KMS-11 (cell line): Measurements from ENCODE around the gene CHST11.
A peak's percentile ranks its signal among the peaks of the same experiment; 100 is the strongest.

Experiments used
- H2AFZ ChIP-seq: fragments of 200-600 bp; sonication (generic); 2 replicates; pipeline ENCODE4 v1.6.1; 2016; ENCODE audit warnings: antibody characterized with exemption, mixed run types, low read depth
- H3K27ac ChIP-seq: fragments of 200-600 bp; sonication (generic); 2 replicates; pipeline ENCODE4 v1.6.1; 2016; ENCODE audit warnings: mild to moderate bottlenecking, mixed run types
- H3K27me3 ChIP-seq: fragments of 200-600 bp; sonication (generic); 2 replicates; pipeline ENCODE4 v1.6.1; 2017; ENCODE audit warnings: mild to moderate bottlenecking, low read depth, mixed run types, moderate library complexity; ENCODE audit not compliant: insufficient read depth
- H3K36me3 ChIP-seq: fragments of 200-600 bp; sonication (generic); 2 replicates; pipeline ENCODE4 v1.6.1; 2017; ENCODE audit warnings: mild to moderate bottlenecking, mixed run types; ENCODE audit not compliant: insufficient read depth
- H3K4me1 ChIP-seq: fragments of 200-600 bp; sonication (generic); 2 replicates; pipeline ENCODE4 v1.6.1; 2016; ENCODE audit warnings: mild to moderate bottlenecking, low read depth, mixed run types; ENCODE audit not compliant: poor library complexity, severe bottlenecking
- H3K4me2 ChIP-seq: fragments of 200-600 bp; sonication (generic); 2 replicates; pipeline ENCODE4 v1.7.0; 2016; ENCODE audit warnings: mild to moderate bottlenecking, mixed run types
- H3K4me3 ChIP-seq: fragments of 200-600 bp; sonication (generic); IDR thresholded peaks from 2 replicates; pipeline ENCODE4 v1.6.1; 2017; ENCODE audit warnings: low read depth, low read length, mixed read lengths; ENCODE audit not compliant: insufficient read depth
- H3K79me2 ChIP-seq: fragments of 200-600 bp; sonication (generic); 2 replicates; pipeline ENCODE4 v1.6.1; 2016; ENCODE audit warnings: low read depth, mixed run types; ENCODE audit not compliant: insufficient read depth
- H3K9ac ChIP-seq: fragments of 200-600 bp; sonication (generic); 2 replicates; pipeline ENCODE4 v1.6.1; 2016; ENCODE audit warnings: mild to moderate bottlenecking, mixed run types
- H4K20me1 ChIP-seq: fragments of 200-600 bp; sonication (generic); 2 replicates; pipeline ENCODE4 v1.6.1; 2016; ENCODE audit warnings: mild to moderate bottlenecking, mixed run types; ENCODE audit not compliant: insufficient read depth
- TF ChIP-seq, protein P1 (sequence below): fragments of 200-600 bp; sonication (generic); conservative IDR thresholded peaks from 2 replicates; pipeline ENCODE4 v1.6.1; 2017; ENCODE audit warnings: low read depth, mild to moderate bottlenecking, antibody characterized with exemption, low read length, moderate library complexity, mixed read lengths

The CHST11 gene

DNA sequence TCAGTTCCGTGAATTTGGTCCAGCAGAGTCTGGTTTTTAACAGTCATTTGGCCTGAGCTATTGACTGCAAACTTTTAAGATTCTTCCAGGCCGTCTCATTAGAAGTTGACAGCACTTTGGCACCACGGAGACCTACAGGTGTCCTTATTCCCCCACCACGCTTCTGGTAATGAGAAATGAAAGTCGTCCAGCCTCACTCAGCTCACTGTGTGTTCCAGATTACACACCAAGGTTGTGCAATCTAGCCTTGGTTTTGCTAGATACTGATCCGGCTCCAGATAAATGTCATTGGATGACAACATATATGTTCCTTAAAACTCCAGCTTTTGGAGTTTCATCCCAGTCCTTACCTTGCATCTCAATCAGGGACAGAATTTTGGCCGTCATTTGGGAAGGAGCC lies 210.4 kb downstream of the CHST11 start:
- TF ChIP-seq, protein P1, sequence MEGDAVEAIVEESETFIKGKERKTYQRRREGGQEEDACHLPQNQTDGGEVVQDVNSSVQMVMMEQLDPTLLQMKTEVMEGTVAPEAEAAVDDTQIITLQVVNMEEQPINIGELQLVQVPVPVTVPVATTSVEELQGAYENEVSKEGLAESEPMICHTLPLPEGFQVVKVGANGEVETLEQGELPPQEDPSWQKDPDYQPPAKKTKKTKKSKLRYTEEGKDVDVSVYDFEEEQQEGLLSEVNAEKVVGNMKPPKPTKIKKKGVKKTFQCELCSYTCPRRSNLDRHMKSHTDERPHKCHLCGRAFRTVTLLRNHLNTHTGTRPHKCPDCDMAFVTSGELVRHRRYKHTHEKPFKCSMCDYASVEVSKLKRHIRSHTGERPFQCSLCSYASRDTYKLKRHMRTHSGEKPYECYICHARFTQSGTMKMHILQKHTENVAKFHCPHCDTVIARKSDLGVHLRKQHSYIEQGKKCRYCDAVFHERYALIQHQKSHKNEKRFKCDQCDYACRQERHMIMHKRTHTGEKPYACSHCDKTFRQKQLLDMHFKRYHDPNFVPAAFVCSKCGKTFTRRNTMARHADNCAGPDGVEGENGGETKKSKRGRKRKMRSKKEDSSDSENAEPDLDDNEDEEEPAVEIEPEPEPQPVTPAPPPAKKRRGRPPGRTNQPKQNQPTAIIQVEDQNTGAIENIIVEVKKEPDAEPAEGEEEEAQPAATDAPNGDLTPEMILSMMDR = no peak
- Histone ChIP-seq H3K79me2 (no peaks in the 10 kb centered on the region), H3K27me3 (no peaks in the 10 kb centered on the region), H3K36me3 (no peaks in the 10 kb centered on the region), H4K20me1 (no peaks in the 10 kb centered on the region), H2AFZ (no peak overlapping the region), H3K27ac (peak overlapping the region; percentile 49; the same call in 1 of the 2 replicates), H3K4me3 (no peak overlapping the region), H3K4me2 (peak overlapping the region; percentile 36; the same call in 1 of the 2 replicates), H3K4me1 (peaks cover 70% of the 10 kb centered on the region), H3K9ac (no peak overlapping the region)

DNA sequence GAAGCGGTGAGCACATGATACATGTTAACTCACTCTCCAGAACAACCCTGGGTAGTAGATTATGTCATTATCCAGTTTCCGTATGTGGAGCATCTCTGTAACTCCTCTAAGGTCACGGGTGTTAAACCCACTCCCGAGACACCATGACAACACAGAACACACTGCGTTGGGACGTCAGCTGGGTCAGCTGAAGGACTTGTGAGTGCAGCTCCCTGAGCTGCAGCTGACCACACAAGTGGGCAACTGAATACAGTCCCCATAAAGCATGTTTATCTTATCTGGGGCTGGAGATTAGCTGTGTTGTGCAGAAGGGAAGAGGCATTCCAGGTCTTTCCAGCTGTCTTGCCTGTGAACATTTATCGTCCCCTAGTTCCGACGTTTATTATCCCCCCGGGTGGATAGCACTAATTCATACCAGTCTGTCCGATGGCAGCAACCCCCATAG lies 211.5 kb downstream of the CHST11 start:
- Histone ChIP-seq H3K4me1 (peaks cover 81% of the 10 kb centered on the region), H3K27me3 (no peaks in the 10 kb centered on the region), H3K4me2 (no peak overlapping the region; the same call in 1 of the 2 replicates), H3K27ac (no peak overlapping the region), H3K79me2 (no peaks in the 10 kb centered on the region), H4K20me1 (no peaks in the 10 kb centered on the region), H3K9ac (no peak overlapping the region), H3K36me3 (no peaks in the 10 kb centered on the region), H3K4me3 (no peak overlapping the region), H2AFZ (no peak overlapping the region)
- TF ChIP-seq, protein P1 = no peak

DNA sequence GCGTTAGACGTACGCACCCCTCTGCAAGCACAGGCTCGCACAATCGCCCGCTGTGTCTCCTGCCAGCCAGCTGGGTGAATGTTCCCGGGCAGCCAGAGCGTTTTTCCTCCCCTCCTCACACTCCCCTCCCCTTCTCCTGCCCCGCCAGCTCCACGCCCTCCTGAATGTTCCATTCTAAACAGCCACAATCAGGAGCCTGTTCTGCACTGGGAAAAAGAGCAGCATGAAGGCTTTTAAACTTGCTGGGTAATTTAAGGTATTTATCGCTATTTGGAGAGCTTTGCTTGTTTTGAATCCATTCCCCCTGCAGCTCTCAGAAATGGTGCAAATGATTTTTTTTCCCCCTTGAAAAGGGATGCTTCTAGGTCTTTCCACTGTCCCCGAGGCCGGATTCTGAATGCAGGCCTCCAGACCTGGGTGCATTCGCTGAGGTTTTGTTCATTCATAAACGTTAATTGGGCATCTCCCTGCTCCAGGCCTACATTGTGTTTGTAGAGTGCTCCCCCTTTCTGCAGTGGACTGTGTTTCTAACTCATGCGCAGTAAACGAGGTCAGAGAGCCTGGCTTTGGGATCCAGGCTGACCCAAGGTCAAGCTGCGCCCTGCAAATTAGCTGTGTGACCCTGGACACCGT lies 212.5 kb downstream of the CHST11 start:
- no peaks in the 10 kb centered on the region for H3K36me3 ChIP-seq
- H3K27me3 ChIP-seq = no peaks in the 10 kb centered on the region
- H3K4me1 ChIP-seq = peaks cover 77% of the 10 kb centered on the region
- H4K20me1 ChIP-seq = no peaks in the 10 kb centered on the region
- H3K27ac ChIP-seq = peak overlapping the region; percentile 100
- H3K4me2 ChIP-seq = peak overlapping the region; percentile 99
- H3K4me3 ChIP-seq = no peak overlapping the region
- H3K79me2 ChIP-seq = no peaks in the 10 kb centered on the region
- TF ChIP-seq, protein P1 = no peak
- no peak overlapping the region for H2AFZ ChIP-seq
- H3K9ac ChIP-seq = peak overlapping the region; percentile 87; the same call in 1 of the 2 replicates

GRCh38 chr12:104669851-104670337 lies 213.1 kb downstream of the CHST11 start:
- Histone ChIP-seq H3K4me3 (no peak overlapping the region), H2AFZ (no peak overlapping the region), H3K9ac (peak overlapping the region; percentile 87; the same call in 1 of the 2 replicates), H3K27ac (peak overlapping the region; percentile 100), H3K4me2 (peak overlapping the region; percentile 99), H3K36me3 (no peaks in the 10 kb centered on the region), H4K20me1 (no peaks in the 10 kb centered on the region), H3K79me2 (no peaks in the 10 kb centered on the region), H3K27me3 (no peaks in the 10 kb centered on the region), H3K4me1 (peaks cover 77% of the 10 kb centered on the region)
- TF ChIP-seq, protein P1 = no peak
